ENCODE data around the gene FBXO34.

The FBXO34 gene

GRCh38 chr14:55303125-55303499 is 31.9 kb downstream of the FBXO34 start:
- ATAC-seq: peak; percentile 27; the same call in 1 of the 3 replicates
- TF ChIP-seq ZNF565 (CRISPR knock-in tag; conservative IDR thresholded peaks at IDR 0.05; ENCODE audit: low read depth) (no peak), CREB5 (CRISPR knock-in tag; IDR thresholded peaks at IDR 0.05; ENCODE audit: low read depth) (no peak), ISL1 (CRISPR knock-in tag; IDR thresholded peaks at IDR 0.05) (no peak), ZNF8 (CRISPR knock-in tag; IDR thresholded peaks at IDR 0.05) (no peak), POU6F1 (CRISPR knock-in tag; IDR thresholded peaks at IDR 0.05; ENCODE audit: borderline replicate concordance, low read depth) (no peak), BACH2 (CRISPR knock-in tag; IDR thresholded peaks at IDR 0.05; ENCODE audit: borderline replicate concordance) (no peak), ZNF70 (CRISPR knock-in tag; IDR thresholded peaks at IDR 0.05) (no peak), CSRNP3 (CRISPR knock-in tag; IDR thresholded peaks at IDR 0.05) (no peak), TCF4 (CRISPR knock-in tag; IDR thresholded peaks at IDR 0.05; ENCODE audit: borderline replicate concordance) (no peak), ARNTL (CRISPR knock-in tag; IDR thresholded peaks at IDR 0.05; ENCODE audit: borderline replicate concordance, low read depth) (no peak), PPARA (CRISPR knock-in tag; IDR thresholded peaks at IDR 0.05; ENCODE audit: borderline replicate concordance) (no peak), TSHZ2 (CRISPR knock-in tag; IDR thresholded peaks at IDR 0.05) (no peak), TOX (CRISPR knock-in tag; IDR thresholded peaks at IDR 0.05; ENCODE audit: borderline replicate concordance) (no peak), GLIS3 (CRISPR knock-in tag; IDR thresholded peaks at IDR 0.05) (no peak), ZC3H10 (CRISPR knock-in tag; IDR thresholded peaks at IDR 0.05) (no peak), ESRRG (CRISPR knock-in tag; IDR thresholded peaks at IDR 0.05) (no peak), PATZ1 (CRISPR knock-in tag; IDR thresholded peaks at IDR 0.05; ENCODE audit: borderline replicate concordance) (no peak), CSDC2 (CRISPR knock-in tag; IDR thresholded peaks at IDR 0.05) (no peak), RARB (CRISPR knock-in tag; IDR thresholded peaks at IDR 0.05) (no peak), OSR1 (CRISPR knock-in tag; IDR thresholded peaks at IDR 0.05) (no peak)

GRCh38 chr14:55303691-55304145 is 32.5 kb downstream of the FBXO34 start:
- no peak for TF ChIP-seq POU6F1 (CRISPR knock-in tag; IDR thresholded peaks at IDR 0.05; ENCODE audit: borderline replicate concordance, low read depth)
- peak; percentile 44 for TF ChIP-seq ISL1 (CRISPR knock-in tag; IDR thresholded peaks at IDR 0.05)
- ATAC-seq: peak; percentile 35; the same call in 1 of the 3 replicates
